Kidney glomerular epithelial cell (primary cell): ENCODE results near the gene ADAMTS18.
"Not testable (repeated sequence)": the region's sequence is repeated elsewhere in the genome, so short reads cannot be mapped to it uniquely, and the experiment has no call there.

Source experiments
- DNase-seq: peaks from one replicate; lab custom pipeline; 2025; lab: John Stamatoyannopoulos, UW

The ADAMTS18 gene

GRCh38 chr16:77282345-77282744, 152.5 kb downstream of the ADAMTS18 start:
- no peak for DNase-seq

- not testable (repeated sequence) for DNase-seq
Observed at GRCh38 chr16:77279316-77279715, 155.5 kb downstream of the ADAMTS18 start.

- DNase-seq, result no peak
Observed at GRCh38 chr16:77277571-77277970, 157.3 kb downstream of the ADAMTS18 start.

- no peak for DNase-seq
Observed at GRCh38 chr16:77277141-77277540, 157.7 kb downstream of the ADAMTS18 start.

GRCh38 chr16:77276661-77277060, 158.2 kb downstream of the ADAMTS18 start:
- no peak for DNase-seq

GRCh38 chr16:77275303-77275702, 159.5 kb downstream of the ADAMTS18 start:
- not testable (repeated sequence) for DNase-seq

GRCh38 chr16:77273815-77274214, 161.0 kb downstream of the ADAMTS18 start:
- no peak for DNase-seq

- DNase-seq, result no peak
Observed at GRCh38 chr16:77271532-77272426, 163.1 kb downstream of the ADAMTS18 start.

GRCh38 chr16:77266185-77266584, 168.6 kb downstream of the ADAMTS18 start:
- DNase-seq, result not testable (repeated sequence)

GRCh38 chr16:77262971-77263370, 171.9 kb downstream of the ADAMTS18 start:
- DNase-seq, result no peak

GRCh38 chr16:77250400-77250799, 184.4 kb downstream of the ADAMTS18 start:
- DNase-seq, result no peak

- no peak for DNase-seq
Observed at GRCh38 chr16:77246150-77246549, 188.7 kb downstream of the ADAMTS18 start.

GRCh38 chr16:77242471-77242870, 192.4 kb downstream of the ADAMTS18 start:
- DNase-seq, result not testable (repeated sequence)

GRCh38 chr16:77238593-77238992, 196.2 kb downstream of the ADAMTS18 start:
- DNase-seq, result no peak

- peak; percentile 73 for DNase-seq
Observed at GRCh38 chr16:77236063-77236511, 198.7 kb downstream of the ADAMTS18 start.

- no peak for DNase-seq
Observed at GRCh38 chr16:77234611-77235010, 200.2 kb downstream of the ADAMTS18 start.

GRCh38 chr16:77233799-77234519, 200.9 kb downstream of the ADAMTS18 start:
- DNase-seq, result no peak
